ENCODE data around the gene SLC5A8.

GRCh38 chr12:101110866-101111265, 99.2 kb downstream of the SLC5A8 start:
- TF ChIP-seq EZH2 (IDR thresholded peaks at IDR 0.05; ENCODE audit: borderline replicate concordance, low read length) (no peak), CTCF (IDR thresholded peaks at IDR 0.05; ENCODE audit: low read length) (no peak)

All from OCI-LY1 (cell line).